Endothelial cell of umbilical vein (primary cell): ENCODE results near the gene SLC25A13. TPM values are rescaled to one million over a fixed set of nuclear protein-coding genes. Genes with fewer than 3 reads are reported as not detected.

Source experiments
- BruUV-seq: library from RNA; stranded (reverse); fragments of 400-500 nt; replicated peaks from 2 replicates; lab custom pipeline; 2021; lab: Mats Ljungman, UMichigan
- CTCF ChIA-PET: fragments of 300-600, 350-600 bp; sonication (Branson Sonifier 250); formaldehyde crosslinking; loops from one replicate; lab custom pipeline; 2021; ENCODE audit warnings: antibody characterized with exemption, inconsistent platforms; lab: Charles Lee
- POLR2A ChIA-PET: fragments of 300-600, 350-600 bp; sonication (Branson Sonifier 250); formaldehyde crosslinking; loops from one replicate; lab custom pipeline; 2021; ENCODE audit warnings: antibody characterized with exemption, inconsistent platforms; lab: Charles Lee
- DNase-seq: peaks from one replicate; pipeline ENCODE4 v3.0.0-alpha.2; 2011; ENCODE audit warnings: low read depth, low spot score
- FAIRE-seq: peaks from 2 replicates; lab custom pipeline; 2011; peaks lifted over from hg19 to GRCh38; lab: Jason Lieb, UNC
- H2AFZ ChIP-seq: 2 replicates; pipeline ENCODE4 v1.6.0; 2012; ENCODE audit warnings: low read depth, low read length, control low read depth, inconsistent platforms
- H3K27ac ChIP-seq: 2 replicates; pipeline ENCODE4 v1.5.1; 2011; ENCODE audit warnings: low read depth, mild to moderate bottlenecking, control low read depth, low read length, moderate library complexity; ENCODE audit not compliant: insufficient read depth
- H3K27me3 ChIP-seq, 2 experiments: 2 replicates each; pipeline versions ENCODE4 v1.6.0 to v1.6.1; 2011; ENCODE audit warnings: low read length in 2 of 2, mixed read lengths in 1 of 2; ENCODE audit not compliant: control insufficient read depth in 2 of 2, insufficient read depth in 2 of 2
- H3K36me3 ChIP-seq, 2 experiments: 2 replicates in 1 of 2; 3 replicates in 1 of 2; pipeline ENCODE4 v1.5.1; 2011; ENCODE audit warnings: low read length in 2 of 2, mild to moderate bottlenecking in 1 of 2, moderate library complexity in 1 of 2; ENCODE audit not compliant: control insufficient read depth in 2 of 2, insufficient read depth in 2 of 2; ENCODE audit errors: extremely low read depth in 1 of 2
- H3K4me1 ChIP-seq: 3 replicates; pipeline ENCODE4 v1.5.1; 2011; ENCODE audit warnings: mild to moderate bottlenecking, low read length; ENCODE audit not compliant: control insufficient read depth, insufficient read depth; ENCODE audit errors: extremely low read depth
- H3K4me2 ChIP-seq: 2 replicates; pipeline ENCODE4 v1.6.1; 2011; ENCODE audit warnings: low read length, control low read depth, mixed read lengths; ENCODE audit not compliant: insufficient read depth
- H3K4me3 ChIP-seq, 3 experiments: fragments of 200-600 bp in 1 of 3; sonication (generic), shearing (Covaris generic) in 1 of 3; replicated peaks in 1 of 3; 2 replicates each; pipeline ENCODE4 v1.5.1; 2011 to 2016; ENCODE audit warnings: control low read depth in 3 of 3, low read length in 3 of 3, mild to moderate bottlenecking in 2 of 3, inconsistent platforms in 1 of 3, low read depth in 1 of 3, moderate library complexity in 1 of 3; ENCODE audit not compliant: insufficient read depth in 1 of 3
- H3K79me2 ChIP-seq: 2 replicates; pipeline ENCODE4 v1.6.0; 2012; ENCODE audit warnings: low read length, inconsistent platforms; ENCODE audit not compliant: control insufficient read depth, insufficient read depth
- H3K9ac ChIP-seq: replicated peaks from 2 replicates; pipeline ENCODE3; 2011; ENCODE audit warnings: low read length, control low read depth; ENCODE audit not compliant: insufficient read depth; ENCODE audit errors: extremely low read depth
- H3K9me1 ChIP-seq: replicated peaks from 3 replicates; pipeline ENCODE4 v1.6.0; 2011; ENCODE audit warnings: mild to moderate bottlenecking, low read length; ENCODE audit not compliant: control insufficient read depth, insufficient read depth; ENCODE audit errors: extremely low read depth
- H3K9me3 ChIP-seq: replicated peaks from 2 replicates; pipeline ENCODE4 v1.5.1; 2012; ENCODE audit warnings: low read length, inconsistent platforms; ENCODE audit not compliant: control insufficient read depth, insufficient read depth
- H4K20me1 ChIP-seq: replicated peaks from 2 replicates; pipeline ENCODE3; 2011; ENCODE audit warnings: mild to moderate bottlenecking, low read length; ENCODE audit not compliant: control insufficient read depth, insufficient read depth; ENCODE audit errors: extremely low read depth
- CTCF ChIP-seq, 2 donors: IDR thresholded peaks; 1 replicate in 1 of 2; 2 replicates in 1 of 2; pipeline ENCODE4 v1.5.1; 2011; ENCODE audit warnings: low read length in 2 of 2, mild to moderate bottlenecking in 2 of 2, moderate library complexity in 2 of 2, control low read depth in 1 of 2, inconsistent platforms in 1 of 2, low read depth in 1 of 2; ENCODE audit not compliant: insufficient read depth in 1 of 2; ENCODE audit errors: extremely low read depth in 1 of 2
- EZH2 ChIP-seq: IDR thresholded peaks from 2 replicates; pipeline ENCODE4 v1.6.1; 2012; ENCODE audit warnings: borderline replicate concordance, low read depth, mild to moderate bottlenecking, moderate library complexity, low read length, inconsistent platforms; ENCODE audit not compliant: severe bottlenecking
- FOS ChIP-seq: IDR thresholded peaks from 2 replicates; pipeline ENCODE4 v1.6.1; 2011; ENCODE audit warnings: mild to moderate bottlenecking, low read length, moderate library complexity, borderline replicate concordance; ENCODE audit not compliant: insufficient read depth
- GATA2 ChIP-seq: IDR thresholded peaks from 2 replicates; pipeline ENCODE4 v1.7.0; 2011; ENCODE audit warnings: low read depth, mild to moderate bottlenecking, moderate library complexity, mixed read lengths, low read length; ENCODE audit not compliant: insufficient read length, insufficient read depth
- JUN ChIP-seq: IDR thresholded peaks from 2 replicates; pipeline ENCODE4 v1.6.1; 2011; ENCODE audit warnings: borderline replicate concordance, low read depth; ENCODE audit not compliant: insufficient read length, insufficient read depth
- MYC ChIP-seq: IDR thresholded peaks from one replicate; pipeline ENCODE4 v1.6.1; 2011; ENCODE audit warnings: mild to moderate bottlenecking, low read depth, low read length
- POLR2A ChIP-seq: IDR thresholded peaks from 2 replicates; pipeline ENCODE4 v1.6.1; 2012; ENCODE audit warnings: low read depth, mild to moderate bottlenecking, control low read depth, low read length
- POLR2AphosphoS5 ChIP-seq: IDR thresholded peaks from 2 replicates; pipeline ENCODE4 v1.6.1; 2012; ENCODE audit warnings: low read depth, mild to moderate bottlenecking, control low read depth, low read length, moderate library complexity; ENCODE audit not compliant: insufficient read depth
- dilution Hi-C: fragments of 300-500 bp; cut with MboI; formaldehyde crosslinking; loops from one replicate; pipeline ENCODE4 v1.15.0; 2019; ENCODE audit warnings: low sequenced_read_pairs; ENCODE audit not compliant: extremely low pct_ligation_motif_present
- intact Hi-C: fragments of 100-400 bp; cut with micrococcal nuclease; formaldehyde crosslinking; loops from one replicate; pipeline ENCODE4 v1.10.0; 2022
- polyA plus RNA-seq, 4 experiments: library from polyadenylated mRNA; depleted of rRNA in 3 of 4; stranded (reverse) in 3 of 4; unstranded in 1 of 4; fragments of >200 nt; gene quantifications; 2 replicates each; pipeline versions ENCODE4 v1.2.1 to v1.2.3, GENCODE V29; 2011 to 2012; ENCODE audit warnings: missing spikeins in 1 of 4
- total RNA-seq: library from RNA; stranded (reverse); gene quantifications from 2 replicates; pipeline ENCODE4 v1.2.3, GENCODE V29; 2021
- TF ChIP-seq, protein P1 (sequence below): IDR thresholded peaks from 2 replicates; pipeline ENCODE4 v1.6.1; 2011; ENCODE audit not compliant: insufficient read depth, insufficient read length

The SLC25A13 gene
- total and polyA plus RNA-seq, 2 donors (not counting 3 experiments of a cell fraction or from before 2014, with no cell fraction given), result 13.2 to 34.4 TPM

GRCh38 chr7:96300986-96301385 is 20.9 kb downstream of the SLC25A13 start:
- FAIRE-seq (no peak), DNase-seq (no peak)
- intact Hi-C loops, result no loop called here
- H3K9ac ChIP-seq, result no peak overlapping the region
- H3K27me3 ChIP-seq, result no peaks in the 10 kb centered on the region
- no peak overlapping the region for H3K4me2 ChIP-seq
- no peaks in the 10 kb centered on the region for H3K9me3 ChIP-seq
- H3K4me1 ChIP-seq, result no peaks in the 10 kb centered on the region
- peaks cover 7% of the 10 kb centered on the region for H4K20me1 ChIP-seq
- H3K9me1 ChIP-seq, result no peaks in the 10 kb centered on the region
- BruUV-seq, result no TSS peak
- no peak overlapping the region for H3K27ac ChIP-seq
- no peaks in the 10 kb centered on the region for H3K79me2 ChIP-seq
- dilution Hi-C loops, result no loop called here
- no peak overlapping the region for H3K4me3 ChIP-seq
- no peaks in the 10 kb centered on the region for H3K36me3 ChIP-seq
- TF ChIP-seq CTCF (IDR thresholded peaks at IDR 0.05; ENCODE audit: extremely low read depth in 1 of 2, insufficient read depth in 1 of 2, low read depth in 1 of 2, low read length in 2 of 2) (no peak), GATA2 (no peak), FOS (no peak), EZH2 (no peak), MYC (no peak), JUN (no peak), POLR2AphosphoS5 (no peak), POLR2A (no peak)
- TF ChIP-seq, protein P1, sequence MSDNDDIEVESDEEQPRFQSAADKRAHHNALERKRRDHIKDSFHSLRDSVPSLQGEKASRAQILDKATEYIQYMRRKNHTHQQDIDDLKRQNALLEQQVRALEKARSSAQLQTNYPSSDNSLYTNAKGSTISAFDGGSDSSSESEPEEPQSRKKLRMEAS, result no peak
- H2AFZ ChIP-seq, result no peak overlapping the region
- ChIA-PET POLR2A (no interaction called here), CTCF (no interaction called here)
